ENCODE measurements around the gene TRAPPC2B.

- no peak for TF ChIP-seq CTCF (IDR thresholded peaks at IDR 0.05)
- TF ChIP-seq EZH2 (IDR thresholded peaks at IDR 0.05), result no peak
Observed at GRCh38 chr19:57338877-57339276, 24.5 kb upstream of the TRAPPC2B start.

Data from neural progenitor cell (in vitro differentiated cells).